HepG2 (cell line): ENCODE results near the gene AUH. TPM values are rescaled to one million over a fixed set of nuclear protein-coding genes. Genes with fewer than 3 reads are reported as not detected.

ENCODE experiments used
- ATAC-seq: fragments of 200-7000 bp; cut with Tn5 transposase; 3 replicates; pipeline ENCODE4 v1.9.1; 2020; ENCODE audit warnings: mild to moderate bottlenecking, moderate library complexity
- BruUV-seq: library from RNA; stranded (reverse); fragments of 400-500 nt; replicated peaks from 2 replicates; lab custom pipeline; 2021; lab: Mats Ljungman, UMichigan
- CTCF ChIA-PET: fragments of 300-600 bp; formaldehyde crosslinking; extraction: SDS; loops from one replicate; lab custom pipeline; 2021; ENCODE audit warnings: low total read pairs, inconsistent platforms, low intra/inter-chr PET ratio; lab: Yijun Ruan, JAX
- POLR2A ChIA-PET: fragments of 350-600 bp; sonication (Branson Sonifier 250); formaldehyde crosslinking; loops from one replicate; lab custom pipeline; 2020; ENCODE audit warnings: antibody characterized with exemption, inconsistent platforms; lab: Yijun Ruan, JAX
- DNase-seq: peaks from one replicate; pipeline ENCODE4 v3.0.0-alpha.2; 2015; ENCODE audit warnings: low spot score
- FAIRE-seq: peaks from 3 replicates; lab custom pipeline; 2011; peaks lifted over from hg19 to GRCh38; lab: Jason Lieb, UNC
- H2AFZ ChIP-seq: one replicate; pipeline ENCODE4 v1.6.1; 2011; ENCODE audit warnings: low read length, inconsistent platforms
- H3K27ac ChIP-seq: fragments of 300-600 bp; 3 replicates; pipeline ENCODE4 v1.8.0; 2011; ENCODE audit warnings: mixed run types, mild to moderate bottlenecking, mixed read lengths, low read length, inconsistent platforms; ENCODE audit not compliant: insufficient read depth; ENCODE audit errors: extremely low read length
- H3K27me3 ChIP-seq, 2 experiments: fragments of 200-600 bp in 1 of 2; 2 replicates in 1 of 2; 3 replicates in 1 of 2; pipeline versions ENCODE4 v1.6.0 to v1.8.0; 2011; ENCODE audit warnings: low read length in 2 of 2, mild to moderate bottlenecking in 2 of 2, moderate library complexity in 2 of 2, inconsistent platforms in 1 of 2; ENCODE audit not compliant: insufficient read depth in 2 of 2, control insufficient read depth in 1 of 2
- H3K36me3 ChIP-seq, 2 experiments: fragments of 200-600 bp in 1 of 2; replicated peaks in 1 of 2; 2 replicates in 1 of 2; 3 replicates in 1 of 2; pipeline versions ENCODE4 v1.5.1 to v1.8.0; 2011; ENCODE audit warnings: low read length in 2 of 2, inconsistent platforms in 1 of 2; ENCODE audit not compliant: insufficient read depth in 2 of 2, control insufficient read depth in 1 of 2
- H3K4me1 ChIP-seq: 2 replicates; pipeline ENCODE4 v1.5.1; 2012; ENCODE audit warnings: low read length, inconsistent platforms; ENCODE audit not compliant: insufficient read depth
- H3K4me2 ChIP-seq: 2 replicates; pipeline ENCODE4 v1.6.0; 2011; ENCODE audit warnings: low read depth, low read length, inconsistent platforms
- H3K4me3 ChIP-seq, 3 experiments: fragments of 200-600 bp in 1 of 3; sonication (generic), shearing (Covaris generic) in 1 of 3; replicated peaks in 1 of 3; 2 replicates each; pipeline ENCODE4 v1.5.1; 2011 to 2016; ENCODE audit warnings: low read length in 3 of 3, inconsistent platforms in 2 of 3, low read depth in 2 of 3, mild to moderate bottlenecking in 2 of 3, control low read depth in 1 of 3, mixed read lengths in 1 of 3; ENCODE audit not compliant: insufficient read depth in 1 of 3
- H3K79me2 ChIP-seq: one replicate; pipeline ENCODE4 v1.6.1; 2011; ENCODE audit warnings: low read length, inconsistent platforms; ENCODE audit not compliant: insufficient read depth
- H3K9ac ChIP-seq: 2 replicates; pipeline ENCODE4 v1.6.0; 2011; ENCODE audit warnings: mild to moderate bottlenecking, low read depth, low read length, inconsistent platforms; ENCODE audit not compliant: insufficient read depth
- H3K9me3 ChIP-seq: 2 replicates; pipeline ENCODE4 v1.5.1; 2012; ENCODE audit warnings: mild to moderate bottlenecking, low read length
- H4K20me1 ChIP-seq: 2 replicates; pipeline ENCODE4 v1.6.0; 2011; ENCODE audit warnings: inconsistent platforms, mild to moderate bottlenecking, low read length, moderate library complexity; ENCODE audit not compliant: insufficient read depth
- GLI4 ChIP-seq: sonication (generic); formaldehyde crosslinking; IDR thresholded peaks from 2 replicates; pipeline ENCODE4 v1.5.1; 2020; ENCODE audit warnings: missing genetic modification reagents, mild to moderate bottlenecking, moderate library complexity, borderline replicate concordance
- MYC ChIP-seq: sonication (generic); formaldehyde crosslinking; IDR thresholded peaks from 2 replicates; pipeline ENCODE4 v1.9.0; 2021; ENCODE audit warnings: missing genetic modification reagents, borderline replicate concordance
- NPAS2 ChIP-seq: sonication (generic); formaldehyde crosslinking; IDR thresholded peaks from 2 replicates; pipeline ENCODE4 v1.8.0; 2022; ENCODE audit warnings: mild to moderate bottlenecking, missing genetic modification reagents, borderline replicate concordance
- PCBP1 ChIP-seq: fragments of 200-400 bp; formaldehyde crosslinking; IDR thresholded peaks from 2 replicates; pipeline ENCODE4 v1.6.1; 2017; ENCODE audit warnings: mild to moderate bottlenecking, low read depth, low read length, borderline replicate concordance
- PITX1 ChIP-seq: sonication (generic); formaldehyde crosslinking; IDR thresholded peaks from 2 replicates; pipeline ENCODE4 v1.5.1; 2020; ENCODE audit warnings: mild to moderate bottlenecking, missing genetic modification reagents
- SMAD3 ChIP-seq: sonication (generic); formaldehyde crosslinking; IDR thresholded peaks from 2 replicates; pipeline ENCODE4 v1.4.0; 2020; ENCODE audit warnings: missing genetic modification reagents
- SOX13 ChIP-seq, 3 experiments: fragments of 450-650 bp in 1 of 3; sonication (generic) in 1 of 3; formaldehyde crosslinking in 1 of 3; IDR thresholded peaks in 2 of 3; conservative IDR thresholded peaks in 1 of 3; 2 replicates each; pipeline versions ENCODE4 v1.5.0 to v1.6.1; 2016 to 2020; ENCODE audit warnings: antibody characterized with exemption in 1 of 3, mild to moderate bottlenecking in 1 of 3, missing compliant biosample characterization in 1 of 3, missing genetic modification reagents in 1 of 3, moderate library complexity in 1 of 3
- TBP ChIP-seq: sonication (generic); formaldehyde crosslinking; IDR thresholded peaks from 2 replicates; pipeline ENCODE4 v1.5.0; 2020; ENCODE audit warnings: missing genetic modification reagents
- ZBTB25 ChIP-seq: IDR thresholded peaks from 2 replicates; pipeline ENCODE4 v1.6.1; 2018; ENCODE audit warnings: missing genetic modification reagents
- ZFP36L2 ChIP-seq: sonication (generic); formaldehyde crosslinking; IDR thresholded peaks from 2 replicates; pipeline ENCODE4 v1.4.0; 2020; ENCODE audit warnings: missing genetic modification reagents
- ZNF10 ChIP-seq: sonication (generic); formaldehyde crosslinking; IDR thresholded peaks from 2 replicates; pipeline ENCODE4 v1.4.0; 2020; ENCODE audit warnings: mild to moderate bottlenecking, low read depth, missing genetic modification reagents, borderline replicate concordance
- ZNF335 ChIP-seq: sonication (generic); formaldehyde crosslinking; IDR thresholded peaks from 2 replicates; pipeline ENCODE4 v1.4.0; 2020; ENCODE audit warnings: missing genetic modification reagents
- WGBS: methylation state at CpG from one replicate; pipeline ENCODE4 v1.1.6; 2017; ENCODE audit warnings: low lambda C conversion rate; 5-methylcytosine and 5-hydroxymethylcytosine counted together
- in situ Hi-C: cut with HindIII; loops from 2 replicates; pipeline ENCODE4 v1.10.0; 2017; ENCODE audit warnings: low pct_unique_long_range_greater_than_20kb; ENCODE audit not compliant: extremely low pct_ligation_motif_present
- intact Hi-C: fragments of 100-400 bp; cut with micrococcal nuclease; formaldehyde crosslinking; loops from one replicate; pipeline ENCODE4 v1.10.0; 2022; ENCODE audit not compliant: unreplicated experiment
- polyA plus RNA-seq, 8 experiments: library from polyadenylated mRNA; depleted of rRNA in 3 of 8; stranded (reverse) in 7 of 8; unstranded in 1 of 8; fragments of >200 nt; fragmentation: Illumina TruSeq in 4 of 8; extraction: Trizol in 4 of 8; gene quantifications; 2 replicates each; pipeline versions ENCODE4 v1.2.1 to v1.2.3, GENCODE V29; 2011 to 2016; ENCODE audit warnings: low read depth in 4 of 8, missing spikeins in 1 of 8, mixed read lengths in 1 of 8; ENCODE audit not compliant: insufficient read depth in 1 of 8
- total RNA-seq, 5 experiments: library from RNA; depleted of rRNA; stranded (reverse); fragments of >200 nt; fragmentation: Illumina TruSeq; extraction: Trizol; gene quantifications; 2 replicates each; pipeline ENCODE4 v1.2.3, GENCODE V29; 2016; ENCODE audit warnings: low read depth in 1 of 5
- TF ChIP-seq, protein P1 (sequence below): sonication (generic); formaldehyde crosslinking; IDR thresholded peaks from 2 replicates; pipeline ENCODE4 v1.8.1; 2023; ENCODE audit warnings: mild to moderate bottlenecking, missing genetic modification reagents, borderline replicate concordance
- TF ChIP-seq, protein P2 (sequence below): sonication (generic); formaldehyde crosslinking; IDR thresholded peaks from 2 replicates; pipeline ENCODE4 v1.4.0; 2020; ENCODE audit warnings: mild to moderate bottlenecking, missing genetic modification reagents
- TF ChIP-seq, protein P3 (sequence below): sonication (generic); formaldehyde crosslinking; IDR thresholded peaks from 2 replicates; pipeline ENCODE4 v1.5.0; 2020; ENCODE audit warnings: mild to moderate bottlenecking, missing genetic modification reagents, moderate library complexity

AUH gene
- total and polyA plus RNA-seq, 2 of the 13 experiments (the other 11 are each of a cell fraction or from before 2014, with no cell fraction given) = 25.8 to 31.9 TPM

GRCh38 chr9:91376239-91376638 lies 14.5 kb upstream of the AUH start:
- ChIA-PET CTCF (no interaction called here), POLR2A (no interaction called here)
- peaks cover 10% of the 10 kb centered on the region for H3K4me1 ChIP-seq
- H4K20me1 ChIP-seq = no peaks in the 10 kb centered on the region
- no peak overlapping the region for H3K4me3 ChIP-seq
- FAIRE-seq = no peak
- no peak for DNase-seq
- no peak overlapping the region for H2AFZ ChIP-seq
- no peaks in the 10 kb centered on the region for H3K27me3 ChIP-seq
- in situ Hi-C loops = no loop called here
- peaks cover 9% of the 10 kb centered on the region for H3K9me3 ChIP-seq
- 37% methylated on average over 4 of the region's 4 CpGs for WGBS
- ATAC-seq = no peak
- H3K79me2 ChIP-seq = no peaks in the 10 kb centered on the region
- H3K9ac ChIP-seq = no peak overlapping the region
- no peak overlapping the region for H3K4me2 ChIP-seq
- H3K36me3 ChIP-seq = no peaks in the 10 kb centered on the region
- intact Hi-C loops = no loop called here
- no peak for TF ChIP-seq PITX1 (CRISPR knock-in tag)
- TF ChIP-seq GLI4 (CRISPR knock-in tag) = no peak
- TF ChIP-seq, protein P1, sequence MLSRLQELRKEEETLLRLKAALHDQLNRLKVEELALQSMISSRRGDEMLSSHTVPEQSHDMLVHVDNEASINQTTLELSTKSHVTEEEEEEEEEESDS (CRISPR knock-in tag) = no peak
- no peak for TF ChIP-seq ZFP36L2 (CRISPR knock-in tag)
- TF ChIP-seq, protein P2, sequence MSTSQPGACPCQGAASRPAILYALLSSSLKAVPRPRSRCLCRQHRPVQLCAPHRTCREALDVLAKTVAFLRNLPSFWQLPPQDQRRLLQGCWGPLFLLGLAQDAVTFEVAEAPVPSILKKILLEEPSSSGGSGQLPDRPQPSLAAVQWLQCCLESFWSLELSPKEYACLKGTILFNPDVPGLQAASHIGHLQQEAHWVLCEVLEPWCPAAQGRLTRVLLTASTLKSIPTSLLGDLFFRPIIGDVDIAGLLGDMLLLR = no peak
- no peak for TF ChIP-seq SMAD3
- no peak for TF ChIP-seq SOX13 (IDR thresholded peaks at IDR 0.05)
- no peak for TF ChIP-seq SOX13 (CRISPR knock-in tag; conservative IDR thresholded peaks at IDR 0.05 in 1 of 2, IDR thresholded peaks at IDR 0.05 in 1 of 2)
- TF ChIP-seq PCBP1 = no peak
- no peak for TF ChIP-seq TBP (CRISPR knock-in tag)
- TF ChIP-seq NPAS2 (CRISPR knock-in tag) = no peak
- TF ChIP-seq, protein P3, sequence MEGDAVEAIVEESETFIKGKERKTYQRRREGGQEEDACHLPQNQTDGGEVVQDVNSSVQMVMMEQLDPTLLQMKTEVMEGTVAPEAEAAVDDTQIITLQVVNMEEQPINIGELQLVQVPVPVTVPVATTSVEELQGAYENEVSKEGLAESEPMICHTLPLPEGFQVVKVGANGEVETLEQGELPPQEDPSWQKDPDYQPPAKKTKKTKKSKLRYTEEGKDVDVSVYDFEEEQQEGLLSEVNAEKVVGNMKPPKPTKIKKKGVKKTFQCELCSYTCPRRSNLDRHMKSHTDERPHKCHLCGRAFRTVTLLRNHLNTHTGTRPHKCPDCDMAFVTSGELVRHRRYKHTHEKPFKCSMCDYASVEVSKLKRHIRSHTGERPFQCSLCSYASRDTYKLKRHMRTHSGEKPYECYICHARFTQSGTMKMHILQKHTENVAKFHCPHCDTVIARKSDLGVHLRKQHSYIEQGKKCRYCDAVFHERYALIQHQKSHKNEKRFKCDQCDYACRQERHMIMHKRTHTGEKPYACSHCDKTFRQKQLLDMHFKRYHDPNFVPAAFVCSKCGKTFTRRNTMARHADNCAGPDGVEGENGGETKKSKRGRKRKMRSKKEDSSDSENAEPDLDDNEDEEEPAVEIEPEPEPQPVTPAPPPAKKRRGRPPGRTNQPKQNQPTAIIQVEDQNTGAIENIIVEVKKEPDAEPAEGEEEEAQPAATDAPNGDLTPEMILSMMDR = no peak
- no peak for TF ChIP-seq ZNF10 (CRISPR knock-in tag)
- no peak for TF ChIP-seq ZBTB25 (CRISPR knock-in tag)
- no peak for TF ChIP-seq ZNF335 (CRISPR knock-in tag)
- no peak for TF ChIP-seq MYC (CRISPR knock-in tag)
- no TSS peak for BruUV-seq
- no peak overlapping the region for H3K27ac ChIP-seq
